GM12892 (cell line): Measurements from ENCODE around the gene TM9SF3.

Experiments used
- POLR2A ChIP-seq: IDR thresholded peaks from 2 replicates; pipeline ENCODE4 v1.6.1; 2011; ENCODE audit warnings: low read depth, low read length, control low read depth
- POLR2AphosphoS5 ChIP-seq: IDR thresholded peaks from 2 replicates; pipeline ENCODE4 v1.6.1; 2011; ENCODE audit warnings: low read depth, low read length, control low read depth
- TAF1 ChIP-seq: IDR thresholded peaks from 2 replicates; pipeline ENCODE4 v1.6.1; 2011; ENCODE audit warnings: low read depth, mild to moderate bottlenecking, control low read depth, low read length, borderline replicate concordance

GRCh38 chr10:96600337-96600736 is 13.5 kb upstream of the TM9SF3 start:
- TF ChIP-seq POLR2A (no peak), POLR2AphosphoS5 (0 out of 2 replicates have a peak, but pooled peaks have one; percentile 20), TAF1 (no peak)
